Small intestine (tissue), 7 donors: ENCODE results near the gene FXYD2. TPM values are rescaled to one million over a fixed set of nuclear protein-coding genes. Genes with fewer than 3 reads are reported as not detected.

Source experiments
- DNase-seq, 2 donors: peaks; one replicate each; pipeline versions ENCODE4 v3.0.0 to v3.0.0-alpha.2; 2013
- FAIRE-seq: peaks from 2 replicates; lab custom pipeline; 2012; peaks lifted over from hg19 to GRCh38; lab: Jason Lieb, UNC
- H3K27ac ChIP-seq, 3 donors: one replicate each; pipeline ENCODE4 v1.5.1; 2013; ENCODE audit warnings: low read length in 2 of 3, mild to moderate bottlenecking in 2 of 3, control low read depth in 1 of 3, inconsistent platforms in 1 of 3, low read depth in 1 of 3, moderate library complexity in 1 of 3
- H3K27me3 ChIP-seq, 3 donors: one replicate each; pipeline ENCODE4 v1.6.1; 2013; ENCODE audit warnings: low read length in 3 of 3, inconsistent platforms in 1 of 3; ENCODE audit not compliant: control insufficient read depth in 3 of 3, insufficient read depth in 3 of 3
- H3K36me3 ChIP-seq, 3 donors: one replicate each; pipeline ENCODE4 v1.6.1; 2013; ENCODE audit warnings: low read length in 3 of 3, inconsistent platforms in 1 of 3, low read depth in 1 of 3, mild to moderate bottlenecking in 1 of 3, moderate library complexity in 1 of 3; ENCODE audit not compliant: control insufficient read depth in 3 of 3, insufficient read depth in 2 of 3
- H3K4me1 ChIP-seq, 3 donors: one replicate each; pipeline ENCODE4 v1.6.1; 2013; ENCODE audit warnings: low read length in 2 of 3, inconsistent platforms in 1 of 3, low read depth in 1 of 3, mild to moderate bottlenecking in 1 of 3, moderate library complexity in 1 of 3; ENCODE audit not compliant: control insufficient read depth in 3 of 3, insufficient read depth in 2 of 3
- H3K4me3 ChIP-seq, 3 donors: one replicate each; pipeline ENCODE4 v1.5.1; 2013; ENCODE audit warnings: low read length in 3 of 3, control low read depth in 1 of 3, inconsistent platforms in 1 of 3, low read depth in 1 of 3, mild to moderate bottlenecking in 1 of 3, moderate library complexity in 1 of 3
- H3K9me3 ChIP-seq, 2 donors: one replicate each; pipeline ENCODE4 v1.6.1; 2013; ENCODE audit warnings: low read depth in 1 of 2, low read length in 1 of 2; ENCODE audit not compliant: control insufficient read depth in 2 of 2, insufficient read depth in 1 of 2
- WGBS, 3 donors: extraction: QIAGEN DNeasy Blood & Tissue Kit; methylation state at CpG; one replicate each; pipeline ENCODE4 v1.1.7; 2013; 5-methylcytosine and 5-hydroxymethylcytosine counted together
- polyA plus RNA-seq, 4 donors: library from polyadenylated mRNA; stranded (reverse) in 3 of 4; unstranded in 1 of 4; fragments of 200-250 nt in 3 of 4; fragments of 120-200 nt in 1 of 4; gene quantifications; one replicate each; pipeline versions ENCODE4 v1.2.1 to v1.2.3, GENCODE V29; 2013
- donor health status: healthy with polysubstance abuse.
- donor health status: control.
- donor health status: control.
- donor health status: Bipolar disorder and iron deficiency.
- donor health status: healthy.

Gene FXYD2
- polyA plus RNA-seq, 4 donors: 2.2 to 136 (median 3.2) TPM; not detected in 1

- Histone ChIP-seq H3K9me3 (no peaks in the 10 kb centered on the region), H3K27me3 (peaks cover 2 to 29% (median 14%) of the 10 kb centered on the region in 3 donors), H3K36me3 (no peaks in the 10 kb centered on the region), H3K4me3 (no peak overlapping the region), H3K4me1 (peaks cover 0 to 14% (median 6%) of the 10 kb centered on the region in 3 donors), H3K27ac (no peak overlapping the region)
- 17 to 53% (median 43%) methylated on average over 5 of the region's 5 CpGs for WGBS, 3 donors
- no peak for FAIRE-seq
- peak; percentile 51 to 62 for DNase-seq
Observed at GRCh38 chr11:117799634-117800033, 24.9 kb downstream of the FXYD2 start.

- Histone ChIP-seq H3K27ac (no peak within 1 kb of the TSS), H3K36me3 (no peaks in the 10 kb centered on the region), H3K4me1 (peaks cover 0 to 14% (median 6%) of the 10 kb centered on the region in 3 donors), H3K27me3 (peaks cover 2 to 52% (median 17%) of the 10 kb centered on the region in 3 donors), H3K9me3 (no peaks in the 10 kb centered on the region), H3K4me3 (peak within 1 kb of the TSS; percentile 18 to 45 (median 34))
- WGBS, 3 donors: 6 to 16% (median 8%) methylated on average over 44 to 66 of the region's 66 CpGs
- peak in 1 of 2 donors; percentile 69 for DNase-seq
- FAIRE-seq: no peak
Observed at GRCh38 chr11:117796872-117797529, 27.5 kb downstream of the FXYD2 start, which contains the start of gene DSCAML1. Gene DSCAML1, minus strand, starts transcription at chr11:117797216. Its CDS starts 137 bp downstream, at chr11:117797079.

GRCh38 chr11:117796456-117796871, 28.1 kb downstream of the FXYD2 start:
- peaks cover 0 to 14% (median 6%) of the 10 kb centered on the region in 3 donors for H3K4me1 ChIP-seq
- H3K4me3 ChIP-seq: peak overlapping the region; percentile 18 to 45 (median 34)
- H3K9me3 ChIP-seq: no peaks in the 10 kb centered on the region
- H3K36me3 ChIP-seq: no peaks in the 10 kb centered on the region
- DNase-seq: peak in 1 of 2 donors; percentile 23
- H3K27me3 ChIP-seq: peaks cover 2 to 52% (median 17%) of the 10 kb centered on the region in 3 donors
- FAIRE-seq: no peak
- H3K27ac ChIP-seq: no peak overlapping the region
- WGBS, 3 donors: 3 to 5% (median 3%) methylated on average over 25 to 35 of the region's 35 CpGs

DNA sequence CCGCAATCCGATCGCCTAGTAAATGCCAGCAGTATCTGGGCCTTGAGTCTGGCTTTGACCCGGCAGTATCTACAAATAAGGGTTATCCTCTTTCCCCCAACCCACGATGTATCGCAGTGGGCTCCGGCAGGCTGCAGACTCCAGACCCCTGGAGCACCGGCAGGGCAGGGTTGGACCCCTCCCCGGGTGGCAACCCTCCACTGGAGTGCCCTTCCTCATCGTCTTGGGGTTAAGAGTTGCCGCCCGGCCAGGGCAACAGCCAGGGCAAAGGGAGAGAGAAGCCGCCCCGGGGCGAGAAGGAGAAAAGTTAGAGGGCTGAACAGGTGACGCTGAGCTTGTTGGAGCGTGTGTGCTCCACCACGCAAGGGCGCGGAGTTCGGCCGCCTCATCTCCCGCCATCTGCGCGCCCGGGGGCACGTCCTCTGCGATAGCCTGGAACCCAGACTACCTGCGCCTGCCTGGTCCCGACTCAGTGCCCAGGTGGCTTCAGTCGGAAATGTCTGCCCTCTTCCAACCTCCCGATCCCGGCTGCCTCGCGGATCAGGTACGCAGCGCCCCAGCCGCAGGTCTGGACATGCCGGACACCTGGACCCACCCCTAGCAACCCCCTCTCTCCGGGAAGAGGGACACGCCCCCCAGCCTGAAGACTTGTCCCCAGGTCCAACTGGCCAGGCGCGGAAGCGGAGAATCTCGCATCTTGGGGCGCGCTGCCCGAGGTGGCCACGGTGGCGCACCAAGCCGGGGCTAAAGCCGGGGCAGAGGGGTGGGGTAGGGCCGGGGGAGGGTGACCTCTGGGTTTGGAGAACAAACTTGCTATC, 28.7 kb downstream of the FXYD2 start:
- H3K4me1 ChIP-seq: peaks cover 0 to 14% (median 6%) of the 10 kb centered on the region in 3 donors
- peak overlapping the region; percentile 18 to 45 (median 34) for H3K4me3 ChIP-seq
- H3K9me3 ChIP-seq: no peaks in the 10 kb centered on the region
- peaks cover 2 to 52% (median 17%) of the 10 kb centered on the region in 3 donors for H3K27me3 ChIP-seq
- WGBS, 3 donors: 7 to 10% (median 8%) methylated on average over 48 to 53 of the region's 53 CpGs
- H3K27ac ChIP-seq: no peak overlapping the region
- DNase-seq: peak in 1 of 2 donors; percentile 61
- FAIRE-seq: no peak
- H3K36me3 ChIP-seq: no peaks in the 10 kb centered on the region

- no peak for FAIRE-seq
- no peak for DNase-seq
- peaks cover 2 to 52% (median 17%) of the 10 kb centered on the region in 3 donors for H3K27me3 ChIP-seq
- H3K27ac ChIP-seq: no peak overlapping the region
- H3K36me3 ChIP-seq: no peaks in the 10 kb centered on the region
- 52 to 59% (median 54%) methylated on average over 29 of the region's 29 CpGs for WGBS, 3 donors
- peaks cover 0 to 14% (median 6%) of the 10 kb centered on the region in 3 donors for H3K4me1 ChIP-seq
- H3K4me3 ChIP-seq: peak overlapping the region in 1 of 3 donors; percentile 45
- H3K9me3 ChIP-seq: no peaks in the 10 kb centered on the region
Observed at GRCh38 chr11:117794772-117795629, 29.5 kb downstream of the FXYD2 start.

DNA sequence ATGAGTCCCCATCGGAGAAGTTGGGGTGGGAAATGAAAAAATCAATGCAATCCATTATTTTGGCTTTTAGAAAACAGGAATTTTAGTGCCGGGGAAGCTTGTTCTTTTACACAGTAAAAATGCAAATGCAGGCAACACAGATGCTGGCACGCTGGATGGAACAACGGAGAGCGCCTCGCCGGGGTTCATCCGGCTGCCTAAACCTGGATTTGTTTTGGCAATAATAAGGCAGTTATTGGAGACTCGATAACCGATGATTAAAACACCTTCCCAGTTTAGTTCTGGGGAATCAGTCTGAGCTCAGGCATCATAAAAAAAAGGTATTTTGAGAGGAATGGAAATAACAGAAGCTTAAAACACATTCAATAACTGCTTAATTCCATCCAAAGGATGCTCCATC, 30.4 kb downstream of the FXYD2 start:
- DNase-seq (no peak), FAIRE-seq (no peak)
- no peak overlapping the region for H3K4me3 ChIP-seq
- no peaks in the 10 kb centered on the region for H3K9me3 ChIP-seq
- H3K27ac ChIP-seq: no peak overlapping the region
- H3K4me1 ChIP-seq: peaks cover 0 to 14% (median 6%) of the 10 kb centered on the region in 3 donors
- 82 to 88% (median 84%) methylated on average over 10 of the region's 10 CpGs for WGBS, 3 donors
- H3K27me3 ChIP-seq: peaks cover 2 to 52% (median 17%) of the 10 kb centered on the region in 3 donors
- H3K36me3 ChIP-seq: no peaks in the 10 kb centered on the region

DNA sequence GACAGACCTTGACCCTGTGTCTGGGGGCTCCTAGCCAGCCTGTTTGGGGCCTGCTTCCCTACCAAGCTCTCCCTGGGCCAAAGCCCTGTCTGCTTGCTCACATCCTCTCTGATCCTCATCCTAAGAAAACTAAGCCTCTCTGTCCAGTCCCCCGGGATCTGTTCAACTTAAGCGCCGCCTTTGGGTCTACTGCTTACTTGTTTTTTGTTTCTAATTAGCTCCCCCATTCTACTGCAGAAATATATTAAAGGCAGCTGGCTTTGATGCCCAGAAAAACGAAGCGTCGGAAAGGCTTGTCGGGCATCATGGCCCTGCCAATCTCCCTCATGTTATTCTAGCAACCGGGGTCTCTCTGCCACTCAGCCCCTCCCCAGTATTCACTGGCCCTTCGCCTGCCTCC, 31.0 kb downstream of the FXYD2 start:
- DNase-seq (no peak), FAIRE-seq (no peak)
- H3K4me3 ChIP-seq: no peak overlapping the region
- peaks cover 2 to 52% (median 17%) of the 10 kb centered on the region in 3 donors for H3K27me3 ChIP-seq
- no peaks in the 10 kb centered on the region for H3K9me3 ChIP-seq
- no peaks in the 10 kb centered on the region for H3K36me3 ChIP-seq
- H3K4me1 ChIP-seq: peaks cover 0 to 14% (median 6%) of the 10 kb centered on the region in 3 donors
- WGBS, 3 donors: 90 to 92% (median 90%) methylated on average over 9 of the region's 9 CpGs
- H3K27ac ChIP-seq: no peak overlapping the region
